ENCODE measurements around the gene FLAD1. TPM values are rescaled to one million over a fixed set of nuclear protein-coding genes. Genes with fewer than 3 reads are reported as not detected.

FLAD1 gene
- total RNA-seq, 4 donors from 2014 or later = 26.6 to 36.8 (median 31.7) TPM

GRCh38 chr1:155009742-155010141, 26.6 kb downstream of the FLAD1 start:
- peaks cover 62 to 78% of the 10 kb centered on the region in 2 donors for H3K4me1 ChIP-seq
- TF ChIP-seq CTCF (IDR thresholded peaks at IDR 0.05 in 4 of 5, conservative IDR thresholded peaks at IDR 0.05 in 1 of 5) (no peak), POLR2A (IDR thresholded peaks at IDR 0.05) (no peak)
- no peak for DNase-seq
- H3K27ac ChIP-seq = peak overlapping the region; percentile 95 to 99 (median 98)
- peak overlapping the region; percentile 47 to 63 (median 52) for H3K4me3 ChIP-seq
- H3K27me3 ChIP-seq = no peaks in the 10 kb centered on the region
- H3K36me3 ChIP-seq = peaks cover 0 to 5% of the 10 kb centered on the region in 2 donors
- ATAC-seq = no peak
- intact Hi-C loops (cut with DNase I; ENCODE audit: low total_unique reads) = loop anchor here (5.0 to 10.0 kb wide), 3 partner anchors 1115 to 1485 kb away; no protein-coding TSS in a partner anchor
- no peaks in the 10 kb centered on the region for H3K9me3 ChIP-seq
- in situ Hi-C loops (cut with MboI; ENCODE audit: low sequenced_read_pairs in 4 of 4) = loop anchor here in 2 of 4 donors (10.0 kb wide), 1 partner anchor 45 kb away; the partner anchor contains the start of gene PYGO2 (in 2 of the 2)

DNA sequence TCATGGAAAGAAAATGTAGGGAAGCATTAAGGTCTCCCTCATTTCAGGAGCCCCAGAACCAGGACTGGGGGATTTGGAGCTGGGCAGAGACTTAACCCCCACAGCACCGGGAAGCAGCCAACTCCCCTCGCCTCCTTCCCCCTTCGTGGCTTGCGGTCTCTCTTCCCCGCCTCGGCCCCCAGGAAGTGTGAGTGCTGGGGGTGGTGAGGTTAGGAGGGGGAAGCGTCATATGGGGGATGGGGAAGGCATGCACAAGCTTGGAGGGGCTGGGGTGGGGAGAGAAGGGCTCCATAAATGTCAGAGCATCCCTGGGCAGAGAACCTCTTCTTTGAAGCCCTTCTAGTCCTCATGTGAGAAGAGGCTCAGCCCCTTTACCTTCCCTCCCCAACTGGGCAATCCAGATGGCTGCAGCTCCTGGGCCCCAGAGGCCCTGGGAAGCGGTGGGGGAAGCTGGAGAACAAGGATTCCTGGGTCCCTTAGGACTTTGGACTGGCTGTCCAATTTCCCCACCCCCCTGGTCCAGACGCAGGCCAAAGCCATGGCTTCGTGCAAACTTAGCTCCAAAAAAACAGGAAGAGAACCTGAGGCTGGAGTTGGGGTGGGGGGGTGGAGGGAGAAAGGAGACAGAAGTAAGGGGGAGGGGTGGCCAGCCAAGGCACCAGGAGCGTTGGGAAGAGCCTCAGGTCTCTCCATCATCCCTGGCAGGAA, 27.2 kb downstream of the FLAD1 start:
- H3K4me3 ChIP-seq = peak overlapping the region in 2 of 4 donors; percentile 51 to 63
- intact Hi-C loops (cut with DNase I; ENCODE audit: low total_unique reads) = no loop called here

GRCh38 chr1:155011004-155011416, 27.9 kb downstream of the FLAD1 start:
- intact Hi-C loops (cut with DNase I; ENCODE audit: low total_unique reads) = no loop called here
- H3K27me3 ChIP-seq = no peaks in the 10 kb centered on the region
- TF ChIP-seq POLR2A (IDR thresholded peaks at IDR 0.05) (no peak), CTCF (IDR thresholded peaks at IDR 0.05 in 4 of 5, conservative IDR thresholded peaks at IDR 0.05 in 1 of 5) (no peak)
- peak overlapping the region in 1 of 4 donors; percentile 63 for H3K4me3 ChIP-seq
- H3K9me3 ChIP-seq = no peaks in the 10 kb centered on the region
- ATAC-seq = no peak
- peak overlapping the region; percentile 95 to 99 (median 98) for H3K27ac ChIP-seq
- peaks cover 0 to 13% of the 10 kb centered on the region in 2 donors for H3K36me3 ChIP-seq
- H3K4me1 ChIP-seq = peaks cover 54 to 65% of the 10 kb centered on the region in 2 donors
- no peak for DNase-seq
- in situ Hi-C loops (cut with MboI; ENCODE audit: low sequenced_read_pairs in 4 of 4) = loop anchor here in 2 of 4 donors (10.0 kb wide), 1 partner anchor 46 kb away; the partner anchor contains the start of gene PYGO2 (in 2 of the 2)

More for the DNA sequence above, 27.2 kb downstream of the FLAD1 start:
- DNase-seq (no peak), ATAC-seq (no peak)
- TF ChIP-seq POLR2A (IDR thresholded peaks at IDR 0.05) (no peak), CTCF (IDR thresholded peaks at IDR 0.05 in 4 of 5, conservative IDR thresholded peaks at IDR 0.05 in 1 of 5) (no peak)
- Histone ChIP-seq H3K4me1 (peaks cover 59 to 72% of the 10 kb centered on the region in 2 donors), H3K27me3 (no peaks in the 10 kb centered on the region), H3K27ac (peak overlapping the region; percentile 95 to 99 (median 98)), H3K36me3 (peaks cover 0 to 9% of the 10 kb centered on the region in 2 donors), H3K9me3 (no peaks in the 10 kb centered on the region)
- in situ Hi-C loops (cut with MboI; ENCODE audit: low sequenced_read_pairs in 4 of 4) = loop anchor here in 2 of 4 donors (10.0 kb wide), 1 partner anchor 46 kb away; the partner anchor contains the start of gene PYGO2 (in 2 of the 2)

DNA sequence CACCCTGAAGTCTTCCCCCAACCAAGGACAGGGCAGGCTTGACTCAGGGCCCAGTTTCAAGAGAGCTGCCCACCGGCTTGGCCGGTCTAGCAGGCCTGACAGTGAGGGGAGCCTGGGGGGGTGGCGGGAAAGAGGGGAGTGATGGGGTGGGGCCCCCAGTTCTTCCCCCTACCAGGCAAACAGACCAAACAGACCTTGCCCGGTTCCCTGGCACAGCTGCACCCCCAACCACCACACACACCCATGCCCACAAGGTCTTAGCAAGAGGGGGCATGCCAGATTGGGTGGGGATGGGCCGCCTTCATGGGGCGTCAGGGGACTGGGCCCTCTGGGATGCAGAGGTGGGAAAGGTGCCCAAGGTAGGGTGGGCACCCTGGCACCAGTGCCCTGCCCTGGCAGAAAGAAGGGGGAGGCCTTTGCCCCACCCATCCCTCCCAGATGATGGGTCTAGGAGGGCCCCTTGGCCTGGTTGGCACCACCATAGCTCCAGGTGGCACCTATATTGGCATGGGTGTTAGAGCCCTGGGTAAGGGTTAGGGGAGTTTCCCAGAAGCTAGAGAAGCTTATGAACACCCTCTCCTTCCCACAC, 28.4 kb downstream of the FLAD1 start:
- no peak for ATAC-seq
- TF ChIP-seq POLR2A (IDR thresholded peaks at IDR 0.05) = no peak
- no peak for TF ChIP-seq CTCF (IDR thresholded peaks at IDR 0.05 in 4 of 5, conservative IDR thresholded peaks at IDR 0.05 in 1 of 5)
- in situ Hi-C loops (cut with MboI; ENCODE audit: low sequenced_read_pairs in 4 of 4) (loop anchor here in 2 of 4 donors (10.0 kb wide), 1 partner anchor 47 kb away; the partner anchor contains the start of gene PYGO2 (in 2 of the 2)), intact Hi-C loops (cut with DNase I; ENCODE audit: low total_unique reads) (no loop called here)
- H3K27ac ChIP-seq = peak overlapping the region; percentile 95 to 99 (median 98)
- peaks cover 0 to 13% of the 10 kb centered on the region in 2 donors for H3K36me3 ChIP-seq
- no peak overlapping the region for H3K4me3 ChIP-seq
- no peaks in the 10 kb centered on the region for H3K27me3 ChIP-seq
- no peaks in the 10 kb centered on the region for H3K9me3 ChIP-seq
- peaks cover 50 to 62% of the 10 kb centered on the region in 2 donors for H3K4me1 ChIP-seq
- DNase-seq = no peak

All from gastrocnemius medialis (tissue), 4 donors.